ENCODE results near the gene UBASH3B. TPM values are rescaled to one million over a fixed set of nuclear protein-coding genes. Genes with fewer than 3 reads are reported as not detected.

UBASH3B gene
- total and polyA plus RNA-seq, 2 of the 13 experiments (the other 11 are each of a cell fraction or from before 2014, with no cell fraction given): 4.4 to 7.6 TPM

- Histone ChIP-seq H3K36me3 (replicated peaks in 1 of 2; ENCODE audit: control insufficient read depth in 1 of 2, insufficient read depth in 2 of 2, low read length in 2 of 2) (no peaks in the 10 kb centered on the region), H3K9me3 (ENCODE audit: low read length) (no peaks in the 10 kb centered on the region), H3K4me2 (ENCODE audit: low read depth, low read length) (no peak overlapping the region), H3K79me2 (ENCODE audit: insufficient read depth, low read length) (no peaks in the 10 kb centered on the region), H4K20me1 (ENCODE audit: insufficient read depth, low read length) (no peaks in the 10 kb centered on the region), H2AFZ (ENCODE audit: low read length) (no peak overlapping the region), H3K4me3 (replicated peaks in 1 of 3; ENCODE audit: insufficient read depth in 1 of 3, low read depth in 2 of 3, low read length in 3 of 3) (no peak overlapping the region), H3K27me3 (ENCODE audit: control insufficient read depth in 1 of 2, insufficient read depth in 2 of 2, low read length in 2 of 2) (no peaks in the 10 kb centered on the region), H3K4me1 (ENCODE audit: insufficient read depth, low read length) (no peaks in the 10 kb centered on the region), H3K27ac (ENCODE audit: extremely low read length, insufficient read depth, low read length) (no peak overlapping the region), H3K9ac (ENCODE audit: insufficient read depth, low read depth, low read length) (no peak overlapping the region)
- DNase-seq (ENCODE audit: low spot score) (no peak), ATAC-seq (no peak), FAIRE-seq (no peak)
- ChIA-PET CTCF (ENCODE audit: low intra/inter-chr PET ratio, low total read pairs) (no interaction called here), POLR2A (no interaction called here)
- in situ Hi-C loops (cut with HindIII; ENCODE audit: extremely low pct_ligation_motif_present, low pct_unique_long_range_greater_than_20kb): no loop called here
- TF ChIP-seq ZNF335 (CRISPR knock-in tag; IDR thresholded peaks at IDR 0.05) (no peak), ZNF235 (CRISPR knock-in tag; IDR thresholded peaks at IDR 0.05; ENCODE audit: borderline replicate concordance) (no peak), ZNF557 (CRISPR knock-in tag; IDR thresholded peaks at IDR 0.05) (no peak), HCFC1 (IDR thresholded peaks at IDR 0.05; ENCODE audit: low read depth, low read length) (no peak), GABPB1 (CRISPR knock-in tag; IDR thresholded peaks at IDR 0.05) (no peak), ZNF766 (CRISPR knock-in tag; IDR thresholded peaks at IDR 0.05; ENCODE audit: borderline replicate concordance) (no peak), ARID3A (IDR thresholded peaks at IDR 0.05; ENCODE audit: low read depth, low read length) (no peak), ZNF367 (CRISPR knock-in tag; IDR thresholded peaks at IDR 0.05; ENCODE audit: borderline replicate concordance) (no peak), ZSCAN30 (CRISPR knock-in tag; IDR thresholded peaks at IDR 0.05) (no peak), ESRRA (CRISPR knock-in tag; IDR thresholded peaks at IDR 0.05; ENCODE audit: low read depth) (no peak)
- intact Hi-C loops (cut with micrococcal nuclease; ENCODE audit: unreplicated experiment): no loop called here
- WGBS (ENCODE audit: low lambda C conversion rate): 89% methylated on average over 4 of the region's 4 CpGs
- BruUV-seq (replicated peaks): no TSS peak
Measured at GRCh38 chr11:122769126-122769780, 113.7 kb downstream of the UBASH3B start.

Measured in HepG2 (cell line).